ENCODE measurements around the gene CDKN2D.
A peak's percentile ranks its signal among the peaks of the same experiment; 100 is the strongest.
"Not testable (repeated sequence)": the region's sequence is repeated elsewhere in the genome, so short reads cannot be mapped to it uniquely, and the experiment has no call there.

The CDKN2D gene

GRCh38 chr19:10580979-10581631 is 12.3 kb upstream of the CDKN2D start:
- peak; percentile 68 for DNase-seq (ENCODE audit: low spot score)

GRCh38 chr19:10577951-10578350 is 9.2 kb upstream of the CDKN2D start:
- no peak for DNase-seq (ENCODE audit: low spot score)

GRCh38 chr19:10575011-10575716 is 6.4 kb upstream of the CDKN2D start:
- no peak for DNase-seq (ENCODE audit: low spot score)

- DNase-seq (ENCODE audit: low spot score), result no peak
These were observed 5.7 kb upstream of the CDKN2D start for GRCh38 chr19:10574462-10574861.

- DNase-seq (ENCODE audit: low spot score), result not testable (repeated sequence)
These were observed 5.0 kb upstream of the CDKN2D start for GRCh38 chr19:10573793-10574192.

GRCh38 chr19:10568062-10568825 is 535 bp downstream of the CDKN2D start:
- DNase-seq (ENCODE audit: low spot score), result no peak

GRCh38 chr19:10567656-10568055 is 1.1 kb downstream of the CDKN2D start:
- DNase-seq (ENCODE audit: low spot score), result no peak

GRCh38 chr19:10566658-10567410 is 1.9 kb downstream of the CDKN2D start:
- no peak for DNase-seq (ENCODE audit: low spot score)

GRCh38 chr19:10566408-10566657 is 2.4 kb downstream of the CDKN2D start:
- DNase-seq (ENCODE audit: low spot score), result no peak

GRCh38 chr19:10565567-10566407 is 3.0 kb downstream of the CDKN2D start, which contains the start of gene KRI1:
Gene KRI1 (minus strand): TSS chr19:10566010. CDS start chr19:10565999, 11 bp downstream.
- DNase-seq (ENCODE audit: low spot score), result peak; percentile 95

GRCh38 chr19:10565028-10565566 is 3.7 kb downstream of the CDKN2D start:
- peak; percentile 45 for DNase-seq (ENCODE audit: low spot score)

GRCh38 chr19:10562609-10563008 is 6.2 kb downstream of the CDKN2D start:
- DNase-seq (ENCODE audit: low spot score), result no peak

- no peak for DNase-seq (ENCODE audit: low spot score)
These were observed 8.6 kb downstream of the CDKN2D start for GRCh38 chr19:10560154-10560553.

GRCh38 chr19:10557603-10558197 is 11.1 kb downstream of the CDKN2D start:
- DNase-seq (ENCODE audit: low spot score), result no peak

GRCh38 chr19:10555610-10555973 is 13.2 kb downstream of the CDKN2D start:
- DNase-seq (ENCODE audit: low spot score), result no peak

GRCh38 chr19:10554760-10555609 is 13.8 kb downstream of the CDKN2D start:
- no peak for DNase-seq (ENCODE audit: low spot score)

GRCh38 chr19:10553943-10554381 is 14.8 kb downstream of the CDKN2D start:
- DNase-seq (ENCODE audit: low spot score), result no peak

GRCh38 chr19:10553087-10553667 is 15.6 kb downstream of the CDKN2D start:
- DNase-seq (ENCODE audit: low spot score), result no peak

GRCh38 chr19:10552510-10553053 is 16.2 kb downstream of the CDKN2D start:
- peak; percentile 67 for DNase-seq (ENCODE audit: low spot score)
